ENCODE results near the gene SOX15. TPM values are rescaled to one million over a fixed set of nuclear protein-coding genes. Genes with fewer than 3 reads are reported as not detected.
A peak's percentile ranks its signal among the peaks of the same experiment; 100 is the strongest.

Gene SOX15
- total and polyA plus RNA-seq, 10 of the 15 experiments (the other 5 are each of a cell fraction or from before 2014, with no cell fraction given): 0.06 to 0.53 (median 0.16) TPM; not detected in 2

GRCh38 chr17:7557775-7558543, 31.9 kb downstream of the SOX15 start (continued):
- TF ChIP-seq EED (IDR thresholded peaks at IDR 0.05; ENCODE audit: low read depth) (peak; percentile 67), SMC3 (IDR thresholded peaks at IDR 0.05; ENCODE audit: borderline replicate concordance, low read length) (no peak), SMAD5 (IDR thresholded peaks at IDR 0.05; ENCODE audit: low read depth) (peak; percentile 41; the same call in 1 of the 2 replicates), HSF1 (IDR thresholded peaks at IDR 0.05; ENCODE audit: low read depth, low read length) (no peak), YBX1 (IDR thresholded peaks at IDR 0.05) (no peak), KAT2A (conservative IDR thresholded peaks at IDR 0.05; ENCODE audit: control insufficient read depth, low read depth, low read length) (no peak), BACH1 (IDR thresholded peaks at IDR 0.05; ENCODE audit: borderline replicate concordance) (no peak), TCF12 (IDR thresholded peaks at IDR 0.05; ENCODE audit: low read depth, low read length) (0 out of 2 replicates have a peak, but pooled peaks have one; percentile 57), ZNF592 (IDR thresholded peaks at IDR 0.05) (no peak), NR2F1 (conservative IDR thresholded peaks at IDR 0.05) (peak; percentile 22; the same call in 1 of the 2 replicates), DPF2 (IDR thresholded peaks at IDR 0.05) (peak; percentile 54), MTA3 (IDR thresholded peaks at IDR 0.05; ENCODE audit: borderline replicate concordance, low read length) (no peak), ZBED1 (IDR thresholded peaks at IDR 0.05; ENCODE audit: borderline replicate concordance) (no peak), NFYB (IDR thresholded peaks at IDR 0.05; ENCODE audit: insufficient read depth, low read depth, low read length) (no peak), NFIC (IDR thresholded peaks at IDR 0.05; ENCODE audit: low read depth, low read length) (no peak), E4F1 (IDR thresholded peaks at IDR 0.05; ENCODE audit: borderline replicate concordance, partially characterized antibody) (peak; percentile 27), IRF4 (IDR thresholded peaks at IDR 0.05; ENCODE audit: low read depth, low read length) (no peak), EP300 (IDR thresholded peaks at IDR 0.05; ENCODE audit: borderline replicate concordance in 1 of 2, control insufficient read depth in 1 of 2, low read depth in 2 of 2, low read length in 2 of 2) (no peak), POU2F2 (IDR thresholded peaks at IDR 0.05; ENCODE audit: borderline replicate concordance, low read depth, low read length) (peak; percentile 29; the same call in 1 of the 3 replicates), ATF2 (IDR thresholded peaks at IDR 0.05; ENCODE audit: low read length) (no peak), NR2C1 (IDR thresholded peaks at IDR 0.05) (no peak), GATAD2B (conservative IDR thresholded peaks at IDR 0.05; ENCODE audit: low read depth) (no peak; the same call in none of the 2 replicates)
